ENCODE measurements around the gene LRRFIP1.

LRRFIP1 gene

DNA sequence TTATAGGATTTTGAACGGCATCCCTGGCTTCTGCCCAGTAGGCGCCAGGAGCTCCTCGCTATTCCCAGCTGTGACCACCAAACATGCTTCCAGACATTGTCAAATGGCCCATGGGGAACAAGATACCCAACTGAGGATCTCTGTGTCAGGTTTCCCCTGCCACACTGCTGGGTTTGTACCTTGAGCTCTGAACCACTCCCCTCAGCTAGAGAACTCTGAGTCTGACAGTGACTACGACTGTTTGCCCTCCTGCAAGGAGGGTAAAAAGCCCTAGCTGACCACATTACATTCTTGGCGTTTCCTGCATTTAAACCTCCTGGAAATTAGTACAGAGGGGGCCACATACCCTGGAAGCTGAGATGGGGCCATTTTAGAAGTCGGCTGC lies 12.4 kb downstream of the LRRFIP1 start:
- Histone ChIP-seq H3K4me3 (ENCODE audit: low read depth, low read length) (no peak overlapping the region), H3K4me1 (peaks cover 28% of the 10 kb centered on the region)
- TF ChIP-seq, protein P1, sequence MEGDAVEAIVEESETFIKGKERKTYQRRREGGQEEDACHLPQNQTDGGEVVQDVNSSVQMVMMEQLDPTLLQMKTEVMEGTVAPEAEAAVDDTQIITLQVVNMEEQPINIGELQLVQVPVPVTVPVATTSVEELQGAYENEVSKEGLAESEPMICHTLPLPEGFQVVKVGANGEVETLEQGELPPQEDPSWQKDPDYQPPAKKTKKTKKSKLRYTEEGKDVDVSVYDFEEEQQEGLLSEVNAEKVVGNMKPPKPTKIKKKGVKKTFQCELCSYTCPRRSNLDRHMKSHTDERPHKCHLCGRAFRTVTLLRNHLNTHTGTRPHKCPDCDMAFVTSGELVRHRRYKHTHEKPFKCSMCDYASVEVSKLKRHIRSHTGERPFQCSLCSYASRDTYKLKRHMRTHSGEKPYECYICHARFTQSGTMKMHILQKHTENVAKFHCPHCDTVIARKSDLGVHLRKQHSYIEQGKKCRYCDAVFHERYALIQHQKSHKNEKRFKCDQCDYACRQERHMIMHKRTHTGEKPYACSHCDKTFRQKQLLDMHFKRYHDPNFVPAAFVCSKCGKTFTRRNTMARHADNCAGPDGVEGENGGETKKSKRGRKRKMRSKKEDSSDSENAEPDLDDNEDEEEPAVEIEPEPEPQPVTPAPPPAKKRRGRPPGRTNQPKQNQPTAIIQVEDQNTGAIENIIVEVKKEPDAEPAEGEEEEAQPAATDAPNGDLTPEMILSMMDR (IDR thresholded peaks at IDR 0.05) = no peak

GRCh38 chr2:237640493-237640998 lies 13.2 kb downstream of the LRRFIP1 start:
- Histone ChIP-seq H3K27ac (no peak overlapping the region), H3K79me2 (peaks cover 67% of the 10 kb centered on the region), H3K4me3 (ENCODE audit: low read depth, low read length) (no peak overlapping the region), H2AFZ (no peak overlapping the region), H3K4me1 (peaks cover 28% of the 10 kb centered on the region), H3K36me3 (ENCODE audit: control insufficient read depth, insufficient read depth, low read length) (no peaks in the 10 kb centered on the region), H3K9me3 (ENCODE audit: control insufficient read depth, low read length) (no peaks in the 10 kb centered on the region), H3K27me3 (ENCODE audit: control insufficient read depth, insufficient read depth, low read length) (no peaks in the 10 kb centered on the region), H3K4me2 (ENCODE audit: low read length) (no peak overlapping the region), H3K9ac (no peak overlapping the region)
- TF ChIP-seq, protein P1 (IDR thresholded peaks at IDR 0.05) = no peak

More for the DNA sequence above, 12.4 kb downstream of the LRRFIP1 start:
- Histone ChIP-seq H3K79me2 (peaks cover 69% of the 10 kb centered on the region), H2AFZ (no peak overlapping the region), H3K36me3 (ENCODE audit: control insufficient read depth, insufficient read depth, low read length) (no peaks in the 10 kb centered on the region), H3K4me2 (ENCODE audit: low read length) (no peak overlapping the region), H3K9me3 (ENCODE audit: control insufficient read depth, low read length) (no peaks in the 10 kb centered on the region), H3K9ac (no peak overlapping the region), H3K27me3 (ENCODE audit: control insufficient read depth, insufficient read depth, low read length) (no peaks in the 10 kb centered on the region), H3K27ac (no peak overlapping the region)

GRCh38 chr2:237642038-237642734 lies 14.8 kb downstream of the LRRFIP1 start:
- Histone ChIP-seq H3K4me3 (ENCODE audit: low read depth, low read length) (no peak overlapping the region), H2AFZ (no peak overlapping the region), H3K27ac (no peak overlapping the region), H3K4me1 (peaks cover 21% of the 10 kb centered on the region), H3K9me3 (ENCODE audit: control insufficient read depth, low read length) (no peaks in the 10 kb centered on the region), H3K79me2 (peaks cover 69% of the 10 kb centered on the region), H3K27me3 (ENCODE audit: control insufficient read depth, insufficient read depth, low read length) (no peaks in the 10 kb centered on the region), H3K9ac (no peak overlapping the region), H3K36me3 (ENCODE audit: control insufficient read depth, insufficient read depth, low read length) (no peaks in the 10 kb centered on the region), H3K4me2 (ENCODE audit: low read length) (no peak overlapping the region)
- TF ChIP-seq, protein P1 (IDR thresholded peaks at IDR 0.05) = no peak

DNA sequence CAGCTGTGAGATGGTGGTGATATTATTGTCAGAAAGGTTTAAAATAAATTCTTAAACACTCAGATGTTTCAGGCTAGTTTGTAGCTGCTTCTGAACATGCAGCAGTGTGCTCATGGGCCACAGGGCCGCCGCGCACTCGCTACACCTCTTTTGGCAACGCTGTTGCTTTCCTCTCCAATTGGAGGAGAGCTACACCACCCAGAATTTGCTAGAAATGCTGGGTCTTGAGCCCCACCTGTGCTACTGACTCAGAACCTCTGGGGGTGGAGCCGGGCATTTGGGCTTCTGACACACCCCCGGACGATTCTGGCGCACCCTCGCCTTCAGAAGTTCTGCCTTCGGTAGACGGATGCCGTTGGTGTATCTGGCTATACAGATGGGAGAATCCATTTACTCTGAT lies 15.7 kb downstream of the LRRFIP1 start:
- Histone ChIP-seq H3K4me3 (ENCODE audit: low read depth, low read length) (no peak overlapping the region), H3K79me2 (peaks cover 69% of the 10 kb centered on the region), H3K9ac (no peak overlapping the region), H3K27ac (no peak overlapping the region), H3K4me1 (peaks cover 15% of the 10 kb centered on the region), H2AFZ (no peak overlapping the region), H3K36me3 (ENCODE audit: control insufficient read depth, insufficient read depth, low read length) (no peaks in the 10 kb centered on the region), H3K4me2 (ENCODE audit: low read length) (no peak overlapping the region), H3K9me3 (ENCODE audit: control insufficient read depth, low read length) (no peaks in the 10 kb centered on the region), H3K27me3 (ENCODE audit: control insufficient read depth, insufficient read depth, low read length) (no peaks in the 10 kb centered on the region)
- TF ChIP-seq, protein P1 (IDR thresholded peaks at IDR 0.05) = no peak

All from parathyroid adenoma (tissue), 2 donors.